Calu3 (cell line): ENCODE results near the gene PCID2. TPM values are rescaled to one million over a fixed set of nuclear protein-coding genes. Genes with fewer than 3 reads are reported as not detected.

Experiments
- BruUV-seq: library from RNA; stranded (reverse); fragments of 400-500 nt; replicated peaks from 2 replicates; lab custom pipeline; 2021; lab: Mats Ljungman, UMichigan
- CTCF ChIA-PET: fragments of 300-600 bp; sonication (Branson Sonifier 250); formaldehyde crosslinking; loops from one replicate; lab custom pipeline; 2022; ENCODE audit warnings: antibody characterized with exemption; lab: Charles Lee
- DNase-seq: peaks from one replicate; pipeline ENCODE4 v3.0.0; 2022
- H3K27ac Mint-ChIP-seq: one replicate; pipeline ENCODE4 v1.8.0; 2022; ENCODE audit warnings: mixed read lengths; ENCODE audit not compliant: unreplicated experiment
- H3K27me3 Mint-ChIP-seq: one replicate; pipeline ENCODE4 v1.8.0; 2022; ENCODE audit warnings: mixed read lengths; ENCODE audit not compliant: unreplicated experiment
- H3K36me3 Mint-ChIP-seq: one replicate; pipeline ENCODE4 v1.8.0; 2022; ENCODE audit warnings: mild to moderate bottlenecking, moderate library complexity, mixed read lengths; ENCODE audit not compliant: insufficient read depth, unreplicated experiment
- H3K4me1 Mint-ChIP-seq: one replicate; pipeline ENCODE4 v1.8.0; 2022; ENCODE audit warnings: mild to moderate bottlenecking, low read depth, mixed read lengths; ENCODE audit not compliant: unreplicated experiment
- H3K4me3 Mint-ChIP-seq: one replicate; pipeline ENCODE4 v1.8.0; 2022; ENCODE audit warnings: mild to moderate bottlenecking, low read depth, moderate library complexity, mixed read lengths; ENCODE audit not compliant: unreplicated experiment
- H3K9me3 Mint-ChIP-seq: one replicate; pipeline ENCODE4 v1.8.0; 2022; ENCODE audit warnings: low read depth, mixed read lengths; ENCODE audit not compliant: unreplicated experiment
- CTCF ChIP-seq: fragments of 200-600 bp; IDR thresholded peaks from one replicate; pipeline ENCODE4 v1.8.0; 2022; ENCODE audit warnings: antibody characterized with exemption; ENCODE audit not compliant: unreplicated experiment
- intact Hi-C: fragments of 100-400 bp; cut with micrococcal nuclease; formaldehyde crosslinking; loops from one replicate; pipeline ENCODE4 v1.10.0; 2022; ENCODE audit not compliant: unreplicated experiment
- total RNA-seq: library from RNA; stranded (reverse); gene quantifications from 2 replicates; pipeline ENCODE4 v1.2.3, GENCODE V29; 2022

The PCID2 gene
- total RNA-seq, 1 experiment from 2014 or later = 21.2 TPM

- no peaks in the 10 kb centered on the region for H3K4me1 Mint-ChIP-seq
Measured at GRCh38 chr13:113209759-113210421, 1.4 kb upstream of the PCID2 start.

GRCh38 chr13:113209336-113209758, 878 bp upstream of the PCID2 start, which contains the start of gene CUL4A:
TSS of gene CUL4A (plus strand) at chr13:113209613. CDS start at chr13:113209628, 15 bp downstream.
- no peaks in the 10 kb centered on the region for H3K9me3 Mint-ChIP-seq
- no TSS peak for BruUV-seq

More at GRCh38 chr13:113209759-113210421, 1.4 kb upstream of the PCID2 start:
- Mint-ChIP-seq H3K4me3 (peak overlapping the region; percentile 57), H3K27ac (no peak overlapping the region), H3K36me3 (peaks cover 14% of the 10 kb centered on the region), H3K27me3 (no peaks in the 10 kb centered on the region), H3K9me3 (no peaks in the 10 kb centered on the region)
- intact Hi-C loops = no loop called here
- TF ChIP-seq CTCF = no peak
- CTCF ChIA-PET = no interaction called here
- no TSS peak for BruUV-seq
- peak; percentile 40 for DNase-seq

GRCh38 chr13:113207890-113208420, 514 bp downstream of the PCID2 start:
- H3K27me3 Mint-ChIP-seq = no peaks in the 10 kb centered on the region
- BruUV-seq = no TSS peak
- H3K27ac Mint-ChIP-seq = no peak overlapping the region
- no peaks in the 10 kb centered on the region for H3K9me3 Mint-ChIP-seq
- H3K4me1 Mint-ChIP-seq = no peaks in the 10 kb centered on the region
- no peak for TF ChIP-seq CTCF
- DNase-seq = no peak
- peak overlapping the region; percentile 67 for H3K4me3 Mint-ChIP-seq
- intact Hi-C loops = no loop called here
- CTCF ChIA-PET = interaction anchor here (0.6 kb wide), 1 partner anchor 581 kb away, joined by 3 read pairs; no protein-coding TSS in a partner anchor
- H3K36me3 Mint-ChIP-seq = peaks cover 14% of the 10 kb centered on the region

More at GRCh38 chr13:113209336-113209758, 878 bp upstream of the PCID2 start, which contains the start of gene CUL4A:
- intact Hi-C loops = no loop called here
- CTCF ChIA-PET = interaction anchor here (0.8 kb wide), 1 partner anchor 164 kb away, joined by 5 read pairs; no protein-coding TSS in a partner anchor
- Mint-ChIP-seq H3K36me3 (peaks cover 14% of the 10 kb centered on the region), H3K4me3 (peak within 1 kb of the TSS; percentile 67), H3K27me3 (no peaks in the 10 kb centered on the region), H3K4me1 (no peaks in the 10 kb centered on the region), H3K27ac (no peak within 1 kb of the TSS)
- peak; percentile 56 for DNase-seq
- no peak for TF ChIP-seq CTCF

- Mint-ChIP-seq H3K27ac (no peak overlapping the region), H3K9me3 (no peaks in the 10 kb centered on the region), H3K4me3 (peak overlapping the region; percentile 67), H3K27me3 (no peaks in the 10 kb centered on the region), H3K36me3 (peaks cover 14% of the 10 kb centered on the region), H3K4me1 (no peaks in the 10 kb centered on the region)
- no peak for TF ChIP-seq CTCF
- no peak for DNase-seq
- intact Hi-C loops = no loop called here
- CTCF ChIA-PET = no interaction called here
- no TSS peak for BruUV-seq
Measured at GRCh38 chr13:113207460-113207859, 1.0 kb downstream of the PCID2 start.
